Right cardiac atrium (tissue), 5 donors: ENCODE data around the gene SEMA5A. TPM values are rescaled to one million over a fixed set of nuclear protein-coding genes. Genes with fewer than 3 reads are reported as not detected.

Experiments used
- ATAC-seq, 2 donors: fragments of 200-7000 bp; cut with Tn5 transposase; one replicate each; pipeline versions ENCODE4 v1.8.0 to v1.9.1; 2020; ENCODE audit warnings: moderate library complexity in 2 of 2, mild to moderate bottlenecking in 1 of 2
- DNase-seq, 3 donors: peaks; one replicate each; pipeline ENCODE4 v3.0.0-alpha.2; 2020
- H3K27ac ChIP-seq: one replicate; pipeline ENCODE4 v1.5.1; 2013; ENCODE audit warnings: mild to moderate bottlenecking, low read length, control low read depth, moderate library complexity
- H3K27me3 ChIP-seq: one replicate; pipeline ENCODE4 v1.6.1; 2013; ENCODE audit not compliant: control insufficient read depth, insufficient read depth
- H3K4me1 ChIP-seq: one replicate; pipeline ENCODE4 v1.6.1; 2013; ENCODE audit warnings: low read length; ENCODE audit not compliant: control insufficient read depth, insufficient read depth
- H3K4me3 ChIP-seq: one replicate; pipeline ENCODE4 v1.5.1; 2013; ENCODE audit warnings: low read length, control low read depth
- H3K9me3 ChIP-seq: one replicate; pipeline ENCODE4 v1.6.1; 2013; ENCODE audit warnings: low read length; ENCODE audit not compliant: control insufficient read depth
- whole genome bisulfite sequencing: extraction: QIAGEN DNeasy Blood & Tissue Kit; methylation state at CpG from one replicate; pipeline ENCODE4 v1.1.7; 2013; 5-methylcytosine and 5-hydroxymethylcytosine counted together
- intact Hi-C, 4 donors: fragments of 100-400 bp; cut with DNase I; formaldehyde crosslinking; loops; one replicate each; pipeline versions ENCODE4 v1.11.0 to v1.14.0; 2022 to 2023
- polyA plus RNA-seq: library from polyadenylated mRNA; stranded (reverse); fragments of 200-250 nt; gene quantifications from one replicate; pipeline ENCODE4 v1.2.3, GENCODE V29; 2013
- total RNA-seq, 4 donors: library from RNA; stranded (reverse); fragmentation: NEBNext Ultra II Directional; extraction: Animal tissue kit (Norgen Biotek cat#: 25700); gene quantifications; one replicate each; pipeline ENCODE4 v1.2.1, GENCODE V29; 2021
- donor health status: healthy with polysubstance abuse.
- donor health status: DM: no; HTN: yes; CAD: no.
- donor health status: DM: no; HTN: no; CAD: no.
- donor health status: DM: no; HTN: yes; CAD: no; lungs with severe emphysema.
- donor health status: DM: yes; HTN: yes; CAD: no.

Gene SEMA5A
- total and polyA plus RNA-seq, 5 donors, result 6.7 to 28.2 (median 23.9) TPM

DNA sequence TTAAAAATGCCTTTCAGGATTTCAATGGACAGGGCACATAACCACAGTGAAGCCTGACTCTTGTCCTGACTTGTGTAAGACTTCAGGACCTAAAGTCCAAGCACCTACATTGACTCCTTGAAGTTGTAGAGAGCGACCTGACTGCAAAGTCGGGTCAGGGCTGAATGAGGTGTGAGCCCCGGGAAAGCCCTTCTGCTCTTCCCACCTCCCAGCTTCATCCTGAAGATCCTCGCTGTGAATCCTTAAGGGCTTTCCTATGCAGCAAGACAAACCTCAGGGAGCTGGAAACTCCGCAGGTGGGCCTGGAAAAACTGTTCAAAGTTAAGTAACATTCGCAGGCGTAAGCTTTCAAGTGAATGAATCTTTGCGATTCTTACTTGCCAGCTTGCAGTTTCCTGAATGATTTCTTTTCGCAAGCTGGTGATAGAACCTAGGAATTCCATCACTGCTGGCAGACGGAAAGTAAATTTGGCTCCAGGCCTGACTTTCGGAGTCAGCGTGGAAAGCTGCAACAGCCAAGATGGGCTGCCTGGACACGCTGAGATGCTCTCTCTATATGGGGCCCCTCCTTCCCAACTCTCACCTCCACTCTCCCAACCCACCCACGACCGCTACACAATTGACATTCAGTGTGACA is 10.9 kb downstream of the SEMA5A start:
- peak; percentile 42 to 67 for ATAC-seq
- Histone ChIP-seq H3K4me1 (peaks cover 7% of the 10 kb centered on the region), H3K27me3 (no peaks in the 10 kb centered on the region), H3K4me3 (no peak overlapping the region), H3K9me3 (peaks cover 1% of the 10 kb centered on the region), H3K27ac (peak overlapping the region; percentile 40)
- intact Hi-C loops, result loop anchor here in 1 of 4 donors (10.0 kb wide), 1 partner anchor 180 kb away; no protein-coding TSS in a partner anchor
- peak; percentile 24 to 61 (median 44) for DNase-seq
- 49% methylated on average over 15 of the region's 15 CpGs for WGBS

DNA sequence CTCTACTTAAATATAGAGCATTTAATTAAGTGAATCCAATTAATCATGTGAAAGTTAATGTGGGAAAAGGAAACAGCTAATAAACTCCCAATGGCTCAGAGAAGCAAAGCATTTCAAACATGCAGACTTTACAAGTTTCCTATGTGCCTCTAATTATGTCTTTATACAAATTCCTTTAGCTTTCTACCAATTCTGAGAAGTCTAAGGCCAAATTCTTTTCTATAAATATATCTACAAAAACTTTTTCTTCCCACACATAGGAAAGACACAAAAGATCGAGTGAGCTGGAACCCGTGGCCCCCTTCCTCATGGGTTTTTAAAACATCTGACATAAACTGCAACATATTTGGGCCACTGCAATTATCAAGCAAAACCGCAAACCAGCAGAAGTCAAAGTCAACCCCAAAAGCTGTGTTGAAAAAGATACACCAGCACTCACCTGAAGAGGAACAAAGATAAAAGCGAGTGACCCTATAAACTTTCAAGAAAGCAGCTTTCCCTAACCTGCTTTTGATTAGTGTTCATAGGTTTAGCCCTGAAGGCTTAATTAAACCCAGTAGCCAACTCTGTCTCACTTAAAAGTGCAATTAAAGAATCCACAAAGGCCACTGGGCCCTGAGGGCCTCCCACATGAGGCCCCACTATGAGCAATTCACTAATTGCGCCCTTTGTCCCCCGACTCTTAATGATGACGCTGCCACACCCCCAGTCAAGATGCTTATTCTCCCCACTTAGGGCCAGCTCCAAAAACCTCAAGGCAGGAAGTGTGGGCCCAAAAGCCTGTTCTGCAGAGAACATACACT is 12.1 kb downstream of the SEMA5A start:
- ATAC-seq, result no peak
- peaks cover 1% of the 10 kb centered on the region for H3K9me3 ChIP-seq
- peak overlapping the region; percentile 65 for H3K27ac ChIP-seq
- DNase-seq, result no peak
- WGBS, result 78% methylated on average over 7 of the region's 7 CpGs
- H3K4me3 ChIP-seq, result no peak overlapping the region
- intact Hi-C loops, result loop anchor here in 1 of 4 donors (10.0 kb wide), 1 partner anchor 179 kb away; no protein-coding TSS in a partner anchor
- peaks cover 7% of the 10 kb centered on the region for H3K4me1 ChIP-seq
- no peaks in the 10 kb centered on the region for H3K27me3 ChIP-seq

GRCh38 chr5:9533096-9533495 is 12.8 kb downstream of the SEMA5A start:
- intact Hi-C loops, result loop anchor here in 1 of 4 donors (10.0 kb wide), 1 partner anchor 178 kb away; no protein-coding TSS in a partner anchor
- Histone ChIP-seq H3K9me3 (peaks cover 4% of the 10 kb centered on the region), H3K4me1 (peaks cover 7% of the 10 kb centered on the region), H3K27me3 (no peaks in the 10 kb centered on the region), H3K4me3 (no peak overlapping the region), H3K27ac (peak overlapping the region; percentile 63)
- no peak for DNase-seq
- 43% methylated on average over 4 of the region's 4 CpGs for WGBS
- peak; percentile 56 to 71 for ATAC-seq

DNA sequence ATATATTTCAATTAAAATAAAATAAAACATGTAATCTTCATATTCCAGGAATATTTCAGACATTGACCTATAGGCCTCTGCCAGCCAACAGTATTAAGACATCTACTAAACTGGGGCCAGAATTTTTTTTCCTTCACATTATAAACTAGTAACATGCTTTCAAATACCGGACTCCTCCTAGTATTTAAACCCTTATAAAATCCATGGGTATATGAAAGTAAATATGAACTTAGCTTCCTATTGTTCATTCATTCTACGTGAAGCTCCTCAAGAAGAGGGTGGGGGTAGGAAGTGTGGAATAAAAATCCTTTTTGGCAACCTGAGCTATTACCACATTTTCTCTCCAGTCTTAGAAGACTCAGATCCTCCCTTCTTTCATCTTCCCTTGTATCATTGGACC is 16.4 kb downstream of the SEMA5A start:
- no peak overlapping the region for H3K4me3 ChIP-seq
- H3K9me3 ChIP-seq, result peaks cover 3% of the 10 kb centered on the region
- 78% methylated on average over 2 of the region's 2 CpGs for WGBS
- intact Hi-C loops, result no loop called here
- H3K27ac ChIP-seq, result no peak overlapping the region
- ATAC-seq (no peak), DNase-seq (no peak)
- no peaks in the 10 kb centered on the region for H3K27me3 ChIP-seq
- peaks cover 4% of the 10 kb centered on the region for H3K4me1 ChIP-seq

DNA sequence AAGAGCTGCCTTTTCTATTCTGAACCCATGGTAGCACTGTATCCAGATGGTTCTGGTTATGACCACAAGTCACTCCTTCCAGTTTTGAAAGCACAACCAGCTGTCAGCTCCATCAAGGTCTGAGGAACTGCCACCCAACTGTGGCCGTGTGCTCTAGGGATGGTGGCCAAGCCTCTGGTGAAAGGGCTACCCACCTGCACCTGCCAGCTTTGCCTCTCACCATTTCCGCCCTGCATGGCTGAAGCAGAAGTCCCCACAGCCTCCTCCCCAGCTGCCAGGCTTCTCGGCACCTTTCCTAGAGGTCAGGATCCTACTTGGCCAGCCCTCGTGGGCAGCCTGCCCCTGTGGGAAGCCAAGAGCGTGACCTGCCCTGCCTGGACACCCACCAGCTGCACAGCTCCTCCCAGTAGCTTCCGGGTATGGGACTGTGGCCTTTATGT is 16.8 kb downstream of the SEMA5A start:
- peak; percentile 62 to 69 for ATAC-seq
- intact Hi-C loops, result no loop called here
- Histone ChIP-seq H3K27ac (peak overlapping the region; percentile 1), H3K4me3 (no peak overlapping the region), H3K27me3 (no peaks in the 10 kb centered on the region), H3K4me1 (peaks cover 4% of the 10 kb centered on the region), H3K9me3 (peaks cover 3% of the 10 kb centered on the region)
- WGBS, result 49% methylated on average over 6 of the region's 6 CpGs
- peak; percentile 25 to 70 (median 61) for DNase-seq

DNA sequence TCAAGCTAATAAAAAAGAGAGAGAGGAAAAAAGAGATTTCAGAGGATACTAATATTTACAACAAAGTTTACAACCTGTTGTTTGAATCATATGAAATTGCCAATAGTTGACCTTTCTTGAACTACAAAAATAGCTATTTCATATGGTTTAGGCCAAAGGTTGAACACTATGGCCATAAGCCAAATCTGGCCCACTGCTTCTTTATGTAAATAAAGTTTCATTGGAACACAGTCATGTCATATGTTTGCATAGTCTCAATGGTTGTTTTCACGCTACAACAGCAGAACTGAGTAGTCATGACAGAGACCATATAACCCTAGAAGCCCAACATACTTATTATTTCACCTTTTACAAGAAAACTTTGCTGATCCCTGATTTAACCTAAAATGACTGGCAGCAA is 20.9 kb downstream of the SEMA5A start:
- H3K27ac ChIP-seq, result no peak overlapping the region
- peaks cover 4% of the 10 kb centered on the region for H3K9me3 ChIP-seq
- DNase-seq (no peak), ATAC-seq (no peak)
- 86% methylated on average over 1 of the region's 1 CpG for WGBS
- intact Hi-C loops, result no loop called here
- H3K27me3 ChIP-seq, result no peaks in the 10 kb centered on the region
- H3K4me1 ChIP-seq, result peaks cover 2% of the 10 kb centered on the region
- H3K4me3 ChIP-seq, result no peak overlapping the region

DNA sequence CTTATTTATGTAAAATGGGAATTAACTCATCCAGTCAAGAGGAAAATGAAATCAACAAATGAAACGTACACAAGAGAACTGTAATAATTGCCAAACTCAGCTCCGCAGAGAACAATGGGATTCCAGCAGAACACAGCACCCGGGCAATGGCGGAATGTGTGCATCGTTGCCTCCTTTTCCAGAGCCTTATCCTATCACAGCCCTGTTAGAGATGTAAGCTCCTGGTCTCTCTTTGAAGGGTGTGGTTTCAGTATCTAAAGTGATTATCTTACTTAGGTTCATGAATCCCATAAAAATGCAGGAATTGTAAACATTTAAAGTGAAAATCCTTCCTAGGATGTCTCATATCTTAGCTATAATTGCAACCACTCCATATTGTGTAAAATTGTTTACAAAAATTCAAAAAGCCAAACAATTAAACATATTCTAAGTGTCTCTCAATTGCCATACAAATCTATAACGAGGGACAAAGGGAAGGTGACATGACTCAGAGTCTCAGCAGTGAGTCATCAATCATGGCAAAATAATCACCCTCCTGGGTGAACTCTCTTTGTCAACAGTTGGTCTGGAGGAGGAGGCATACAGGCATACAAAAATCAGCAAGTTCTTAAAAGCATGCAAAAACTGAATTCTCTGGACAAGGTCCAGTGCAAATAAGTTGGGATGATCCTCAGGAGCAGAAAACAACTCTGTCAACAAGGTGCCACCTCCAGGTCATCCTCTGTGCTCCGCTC is 22.6 kb downstream of the SEMA5A start:
- no peak for DNase-seq
- no peak for ATAC-seq
- intact Hi-C loops, result no loop called here
- 80% methylated on average over 7 of the region's 7 CpGs for WGBS
- no peak overlapping the region for H3K4me3 ChIP-seq
- H3K27me3 ChIP-seq, result no peaks in the 10 kb centered on the region
- H3K27ac ChIP-seq, result peak overlapping the region; percentile 47
- H3K4me1 ChIP-seq, result peaks cover 4% of the 10 kb centered on the region
- peaks cover 3% of the 10 kb centered on the region for H3K9me3 ChIP-seq

- intact Hi-C loops, result no loop called here
- peak; percentile 73 to 75 for ATAC-seq
- peak in 2 of 3 donors; percentile 35 to 63 for DNase-seq
- Histone ChIP-seq H3K9me3 (peaks cover 2% of the 10 kb centered on the region), H3K4me3 (no peak overlapping the region), H3K27ac (peak overlapping the region; percentile 69), H3K27me3 (no peaks in the 10 kb centered on the region), H3K4me1 (peaks cover 3% of the 10 kb centered on the region)
- 43% methylated on average over 4 of the region's 4 CpGs for WGBS
These were observed 26.3 kb downstream of the SEMA5A start for GRCh38 chr5:9519537-9519936.

DNA sequence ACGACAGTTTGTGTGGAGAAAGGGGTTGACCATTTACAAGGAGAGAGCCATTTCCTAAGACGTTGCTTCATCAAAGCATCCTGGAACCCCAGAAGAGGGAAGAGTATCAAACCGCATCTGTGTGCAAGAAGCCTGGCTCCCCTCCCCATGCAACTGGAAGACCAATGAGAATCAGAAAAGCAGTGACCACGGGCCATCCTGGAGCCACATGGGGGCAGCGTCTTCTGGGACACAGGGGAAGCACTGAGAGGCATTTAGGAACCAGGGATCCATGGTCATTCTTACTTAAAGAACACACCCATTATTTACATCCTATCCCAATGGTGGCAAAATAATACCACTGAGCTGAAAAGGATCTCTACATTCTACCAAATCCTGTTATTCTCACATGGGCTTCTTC is 29.3 kb downstream of the SEMA5A start:
- DNase-seq (no peak), ATAC-seq (no peak)
- H3K27ac ChIP-seq, result no peak overlapping the region
- no peaks in the 10 kb centered on the region for H3K27me3 ChIP-seq
- H3K4me3 ChIP-seq, result no peak overlapping the region
- H3K9me3 ChIP-seq, result no peaks in the 10 kb centered on the region
- 78% methylated on average over 5 of the region's 5 CpGs for WGBS
- intact Hi-C loops, result no loop called here
- peaks cover 3% of the 10 kb centered on the region for H3K4me1 ChIP-seq

GRCh38 chr5:9515436-9515835 is 30.4 kb downstream of the SEMA5A start:
- intact Hi-C loops, result no loop called here
- DNase-seq (no peak), ATAC-seq (peak; percentile 86 to 90)
- 44% methylated on average over 3 of the region's 3 CpGs for WGBS
- no peak overlapping the region for H3K27ac ChIP-seq
- H3K27me3 ChIP-seq, result no peaks in the 10 kb centered on the region
- H3K9me3 ChIP-seq, result no peaks in the 10 kb centered on the region
- H3K4me3 ChIP-seq, result no peak overlapping the region
- H3K4me1 ChIP-seq, result peaks cover 3% of the 10 kb centered on the region

DNA sequence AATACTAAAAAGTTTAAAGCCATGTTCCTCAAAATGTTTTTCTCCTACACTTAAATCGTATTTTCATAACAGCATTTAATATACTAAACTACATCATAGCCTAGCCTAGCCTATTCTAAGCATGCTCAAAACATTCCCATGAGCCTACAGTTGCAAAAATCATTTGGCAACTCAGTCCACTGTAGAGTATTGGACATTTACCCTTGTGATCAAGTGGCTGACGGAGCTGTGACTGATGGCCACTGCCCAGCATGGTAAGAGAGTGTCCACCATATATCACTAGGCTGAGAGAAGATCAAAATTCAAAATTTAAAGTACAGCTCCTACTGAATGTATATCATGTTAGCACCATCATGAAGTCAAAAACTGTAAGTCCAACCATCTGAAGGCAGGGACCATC is 30.9 kb downstream of the SEMA5A start:
- intact Hi-C loops, result no loop called here

More for the DNA sequence above, 30.9 kb downstream of the SEMA5A start:
- peak overlapping the region; percentile 80 for H3K27ac ChIP-seq
- 59% methylated on average over 2 of the region's 2 CpGs for WGBS
- no peak overlapping the region for H3K4me3 ChIP-seq
- DNase-seq (no peak), ATAC-seq (peak; percentile 62 to 64)
- no peaks in the 10 kb centered on the region for H3K27me3 ChIP-seq
- peaks cover 1% of the 10 kb centered on the region for H3K9me3 ChIP-seq
- peaks cover 3% of the 10 kb centered on the region for H3K4me1 ChIP-seq
